ENCODE results near the gene ARNT2.

ARNT2 gene

DNA sequence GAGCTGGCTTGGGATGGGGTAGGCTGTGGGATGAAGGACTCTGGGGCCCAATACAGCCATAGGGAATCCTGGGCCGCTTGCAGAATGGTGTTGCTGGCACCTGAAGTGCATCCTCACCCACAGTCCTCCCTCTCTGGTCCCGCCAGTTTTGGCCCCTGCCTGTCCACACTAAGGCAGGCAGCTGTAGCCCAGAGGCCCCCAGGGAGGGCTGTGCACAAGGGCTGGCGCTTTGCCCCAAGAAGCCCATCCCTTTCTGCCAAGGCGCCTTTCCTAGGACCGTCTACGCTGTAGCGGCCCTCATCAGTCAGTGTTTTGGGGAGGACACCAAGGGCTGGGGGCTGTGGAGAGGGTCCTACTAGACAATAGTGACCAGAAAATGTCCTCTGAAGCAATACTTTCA lies 174.7 kb downstream of the ARNT2 start:
- DNase-seq = no peak

DNA sequence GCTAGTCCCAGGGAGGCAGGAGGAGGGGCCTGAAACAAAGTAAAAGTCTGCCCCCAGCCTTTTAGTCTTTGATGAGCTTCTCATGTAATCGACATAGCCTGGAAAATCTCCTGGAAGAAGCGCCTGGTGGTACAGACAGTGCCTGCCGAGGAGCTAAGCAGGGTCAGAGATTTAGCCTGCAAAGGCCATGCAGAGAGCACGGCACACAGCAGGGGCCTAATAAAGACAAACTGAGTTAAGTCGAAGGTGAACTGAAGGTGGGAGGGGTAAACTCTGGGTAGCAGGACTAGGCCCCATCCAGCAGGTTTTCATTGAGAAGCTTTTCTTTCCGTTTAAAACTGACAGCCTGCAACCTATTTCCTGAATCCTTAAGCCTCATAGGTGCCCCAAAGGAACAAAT lies 175.4 kb downstream of the ARNT2 start:
- DNase-seq = no peak

DNA sequence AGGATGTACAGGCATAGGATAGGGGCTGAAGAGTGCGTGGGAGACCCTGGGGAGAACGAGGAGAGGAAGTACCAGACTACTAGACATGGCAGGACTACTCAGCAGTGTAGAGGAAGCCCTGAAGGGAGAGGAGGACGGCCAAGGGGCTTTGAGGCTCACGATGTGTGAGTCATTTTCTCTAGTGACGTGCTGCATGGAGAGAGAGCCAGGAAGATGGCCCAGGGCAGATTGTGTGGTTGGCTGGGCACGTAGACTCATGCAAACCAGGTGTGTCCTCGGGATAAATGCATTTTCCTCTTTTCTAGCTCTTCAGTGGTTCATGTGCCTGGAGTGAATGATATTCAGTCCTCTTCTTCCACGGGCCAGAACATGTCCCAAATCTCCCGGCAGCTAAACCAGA lies 175.9 kb downstream of the ARNT2 start:
- DNase-seq = peak; percentile 60

DNA sequence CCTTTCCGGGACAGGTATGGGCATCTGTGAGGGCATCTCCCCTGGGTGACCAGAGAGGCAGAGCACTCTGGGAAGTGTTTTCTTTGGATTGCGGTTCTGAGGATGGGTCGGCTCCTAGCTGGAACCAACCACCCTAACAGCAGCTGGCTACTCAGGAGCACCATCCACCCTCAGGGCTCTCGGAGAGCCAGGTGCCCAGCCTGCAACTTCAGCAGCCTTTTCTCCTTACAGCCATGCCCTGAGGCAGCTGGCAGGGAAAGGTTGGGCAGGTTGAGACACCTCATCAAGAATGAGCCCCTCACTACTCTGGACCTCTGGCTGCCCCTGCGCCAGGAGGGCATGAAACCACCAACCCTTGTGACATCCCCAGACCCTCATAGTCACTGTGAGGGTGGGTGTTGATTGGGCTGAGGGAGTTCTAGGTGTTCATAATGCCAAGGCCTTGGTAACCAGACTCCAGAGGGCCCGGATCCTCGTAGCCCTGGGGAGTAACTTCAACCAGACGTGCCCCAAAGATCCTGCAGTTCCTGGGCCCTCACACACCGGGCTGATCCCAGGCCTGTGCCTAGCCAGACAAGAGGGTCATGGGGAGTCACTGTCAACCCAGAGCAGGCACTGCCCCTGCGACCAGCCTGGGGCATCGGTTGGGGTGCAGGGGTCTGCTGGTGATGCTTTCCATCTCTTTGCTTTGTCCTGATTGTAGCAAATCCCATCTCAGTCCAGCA lies 176.5 kb downstream of the ARNT2 start:
- DNase-seq = no peak

DNA sequence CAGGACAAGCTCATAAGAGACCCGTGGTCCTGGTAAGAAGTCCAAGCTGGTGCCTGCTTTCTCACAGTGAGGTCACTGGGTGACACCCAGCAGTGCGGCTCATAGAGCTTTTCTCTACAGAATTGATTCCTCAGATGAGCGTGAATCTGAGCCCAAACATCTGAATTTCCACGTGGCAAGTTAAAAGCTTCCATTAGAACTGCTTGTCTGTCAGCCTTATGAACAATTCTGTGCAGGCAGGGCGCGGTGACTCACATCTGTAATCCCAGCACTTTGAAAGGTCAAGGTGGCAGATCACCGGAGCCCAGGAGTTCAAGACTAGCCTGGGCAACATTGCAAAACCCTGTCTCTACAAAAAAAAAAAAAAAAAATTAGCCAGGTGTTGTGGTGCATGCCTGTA lies 177.8 kb downstream of the ARNT2 start:
- no peak for DNase-seq

DNA sequence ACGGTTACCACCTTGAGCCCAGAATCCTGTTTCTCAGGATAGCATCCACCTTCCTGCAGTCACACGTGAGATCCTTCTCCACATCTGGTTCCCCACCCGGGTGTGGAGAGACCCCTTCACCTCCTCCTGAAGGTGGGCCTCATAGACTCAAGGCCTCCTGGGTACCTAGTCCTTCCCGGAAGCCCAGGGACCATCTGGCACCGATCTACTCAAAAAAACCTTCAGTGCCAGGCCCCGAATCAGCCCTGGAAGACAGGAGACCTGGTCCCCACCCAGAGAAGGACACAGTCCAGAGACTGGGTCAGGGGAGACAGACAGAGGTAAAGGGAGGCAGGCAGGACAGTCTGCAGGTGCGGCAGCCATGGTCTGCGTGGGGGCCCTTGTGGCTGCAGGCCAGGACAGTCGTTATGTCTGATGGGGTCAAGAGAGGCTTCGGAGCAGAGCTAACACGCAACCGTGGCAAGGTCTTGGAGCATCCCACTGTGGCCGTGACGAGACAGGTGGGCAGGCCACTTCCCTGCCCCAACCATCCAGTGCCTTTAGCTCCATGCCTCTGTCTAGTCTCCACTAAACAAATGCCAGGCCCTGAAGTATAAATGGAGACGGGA lies 178.7 kb downstream of the ARNT2 start:
- DNase-seq = no peak

DNA sequence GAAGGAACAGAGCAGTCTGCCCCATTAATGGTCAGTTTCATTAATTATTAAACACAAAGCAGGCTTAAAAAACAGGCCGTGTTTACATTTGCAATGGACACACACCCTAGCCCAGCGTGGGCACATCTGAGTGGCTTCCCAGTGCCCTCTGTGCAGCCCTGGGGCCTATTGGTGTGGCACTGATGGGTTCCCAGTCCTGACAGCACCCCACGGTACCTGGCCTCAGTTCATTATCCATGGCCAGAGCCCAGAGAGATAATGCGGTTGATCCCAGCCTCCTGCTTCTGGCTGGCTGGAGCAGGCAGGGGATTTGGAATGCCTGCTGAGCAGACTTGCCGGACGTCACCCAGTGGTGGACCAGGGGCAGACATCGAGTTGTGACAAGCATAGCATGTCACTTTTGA lies 180.4 kb downstream of the ARNT2 start:
- DNase-seq = no peak

DNA sequence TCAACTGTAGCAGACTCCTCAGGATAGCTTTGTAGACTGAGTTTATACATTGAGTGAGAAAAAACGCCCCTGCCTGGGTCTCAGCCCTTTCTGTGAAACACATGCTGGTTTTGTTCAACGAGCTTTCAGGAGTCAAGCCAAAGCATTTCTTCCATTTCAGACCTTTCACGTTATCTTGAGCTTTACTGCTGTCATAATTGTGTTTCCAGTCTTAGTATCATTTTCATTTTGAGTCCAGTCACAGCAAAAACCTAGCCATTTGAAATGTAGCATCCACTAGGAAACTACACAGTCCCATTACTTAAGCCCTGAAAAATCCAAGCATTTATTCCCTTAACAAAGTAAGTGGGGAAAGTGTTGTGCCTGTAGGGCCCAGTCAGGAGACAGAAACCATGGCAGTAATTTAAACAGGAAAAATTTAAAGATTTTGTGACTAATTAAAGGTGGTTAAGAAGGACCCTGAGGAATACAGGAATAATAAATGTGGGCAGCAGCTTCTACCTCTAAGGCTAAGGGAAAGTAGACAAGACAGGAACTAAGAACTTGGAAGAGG lies 180.9 kb downstream of the ARNT2 start:
- no peak for DNase-seq

DNA sequence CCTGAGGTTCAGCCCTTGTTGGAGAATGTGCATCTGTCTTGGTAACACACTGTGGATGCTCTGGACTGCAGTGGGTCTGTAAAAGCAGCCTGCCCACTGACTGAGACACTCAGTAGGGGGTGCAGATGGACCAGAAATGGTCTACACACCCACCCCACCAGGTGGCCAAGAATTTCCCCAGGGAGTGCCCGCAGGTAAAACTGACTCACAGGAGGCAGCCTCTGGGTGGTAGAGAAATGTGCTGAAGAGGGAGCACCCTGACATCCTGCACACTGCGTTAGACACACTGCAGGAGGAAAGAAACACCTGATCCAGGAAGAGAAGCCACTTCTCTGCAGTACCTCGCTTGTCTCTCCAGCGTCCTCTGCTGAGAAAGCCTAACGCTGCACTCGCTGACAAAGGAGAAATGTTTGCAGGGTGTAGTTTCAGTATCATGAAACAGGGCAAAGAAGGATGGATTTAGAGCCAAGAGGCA lies 181.4 kb downstream of the ARNT2 start:
- DNase-seq = no peak

DNA sequence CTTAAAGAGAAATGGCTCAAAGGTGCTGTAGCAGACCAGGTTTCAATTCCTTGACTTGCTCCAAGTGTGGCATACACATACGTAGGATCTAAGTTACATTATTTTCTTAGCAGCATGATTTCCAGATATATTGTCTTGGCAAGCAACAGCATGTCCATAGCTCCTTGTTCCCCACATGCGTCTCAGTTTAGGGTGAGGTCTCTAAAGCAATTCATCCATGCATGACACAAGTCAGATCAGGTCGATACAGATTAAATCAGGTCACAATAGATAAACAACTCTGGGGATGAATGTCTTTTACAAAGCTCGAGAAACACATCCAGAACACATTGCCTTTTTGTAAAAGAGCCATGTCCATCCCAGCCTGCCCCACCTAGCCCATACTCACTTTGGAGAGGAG lies 182.0 kb downstream of the ARNT2 start:
- DNase-seq = no peak

DNA sequence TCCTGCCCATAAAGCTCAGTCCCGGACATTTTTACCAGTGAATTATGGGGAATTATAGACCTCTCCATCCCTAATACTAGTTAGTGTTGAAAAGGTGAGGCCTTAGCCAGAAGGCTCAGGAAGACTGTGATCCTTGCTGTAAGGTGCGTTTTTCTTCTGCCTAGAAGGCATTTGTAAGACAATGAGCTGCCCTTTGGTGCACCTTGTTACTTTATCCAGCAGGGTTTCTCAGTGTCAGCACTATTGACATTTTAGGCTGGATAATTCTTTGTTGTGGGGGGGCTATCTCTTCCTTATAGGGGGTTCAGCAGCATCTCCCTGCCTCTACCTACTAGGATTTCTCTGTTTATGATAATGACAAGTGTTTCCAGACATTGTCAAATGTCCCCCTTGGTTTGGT lies 182.8 kb downstream of the ARNT2 start:
- no peak for DNase-seq

DNA sequence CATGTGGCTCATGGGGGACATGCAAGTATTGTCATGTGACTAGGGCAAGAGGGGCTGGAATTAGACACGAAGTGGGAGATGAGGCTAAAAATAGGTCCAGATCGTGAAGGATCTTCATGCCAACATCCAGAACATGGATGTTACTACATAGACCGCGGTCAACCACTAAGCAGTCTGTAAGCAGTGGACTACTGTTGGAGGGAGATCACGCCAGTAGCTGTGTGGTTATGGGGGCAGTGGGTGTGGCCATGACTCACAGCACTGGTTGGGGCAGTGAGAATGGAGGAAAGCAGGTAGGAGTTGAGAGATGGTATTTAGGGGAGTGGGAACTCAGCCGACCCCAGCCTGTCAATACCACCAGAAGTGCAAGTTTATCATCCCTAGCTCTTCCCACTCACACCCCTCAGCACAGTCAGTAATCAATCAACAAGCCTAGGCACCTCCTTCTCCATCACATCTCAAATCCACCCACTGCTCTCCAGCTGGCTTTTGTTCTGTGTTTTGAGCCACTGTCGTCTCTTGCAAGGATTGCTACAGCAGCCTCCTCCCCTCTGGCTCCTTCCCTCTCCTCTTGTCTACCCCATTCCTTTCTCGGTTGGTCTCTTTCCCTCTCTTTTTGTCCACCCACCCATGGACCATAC lies 183.8 kb downstream of the ARNT2 start:
- no peak for DNase-seq

DNA sequence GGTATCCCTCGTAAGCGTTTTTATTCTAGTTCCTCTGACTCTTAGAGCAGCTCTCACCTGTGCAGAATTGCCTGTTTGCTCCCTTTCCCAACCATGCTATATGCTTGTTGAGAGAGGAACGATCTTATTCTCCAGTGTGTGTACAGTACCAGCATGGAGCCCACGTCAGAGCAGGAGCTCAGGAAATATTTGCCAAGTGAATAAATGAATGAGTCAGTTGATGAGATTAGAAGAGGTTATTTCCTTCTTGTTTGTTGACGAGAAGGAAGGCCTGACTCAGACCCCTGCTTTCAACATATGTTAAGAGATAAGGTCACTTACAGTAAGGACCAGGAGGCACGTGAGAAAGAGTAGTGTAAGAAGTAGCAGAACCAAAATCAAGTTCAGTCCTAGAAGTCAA lies 184.6 kb downstream of the ARNT2 start:
- peak; percentile 61 for DNase-seq

DNA sequence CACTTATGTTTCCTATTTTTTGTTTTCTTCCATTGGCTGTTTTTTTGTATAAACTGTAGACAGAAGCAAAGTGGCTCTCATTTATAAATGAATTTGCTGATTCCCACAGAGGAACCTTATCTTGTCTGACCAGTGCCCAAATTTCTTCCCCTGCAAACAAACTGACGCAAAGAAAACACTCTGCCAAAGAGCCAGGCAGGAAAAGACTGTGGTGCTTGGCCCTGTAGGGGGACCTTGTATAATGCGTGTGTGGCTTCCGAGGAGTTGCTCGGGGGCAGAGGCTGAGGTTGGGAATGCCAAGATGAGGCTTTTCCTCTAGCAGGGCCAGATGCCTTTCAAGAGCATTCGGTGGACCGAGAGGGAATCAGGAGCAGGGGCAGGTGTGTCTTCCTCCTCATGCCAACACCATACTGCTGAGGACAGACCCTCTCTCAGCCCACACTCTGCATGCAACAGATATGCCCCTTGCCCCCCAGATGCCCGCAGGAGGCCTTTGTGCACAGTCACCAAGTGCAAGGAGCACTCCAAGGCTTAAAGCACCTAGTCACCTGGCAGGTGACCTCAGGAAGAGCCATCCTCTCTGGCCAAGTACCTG lies 186.7 kb downstream of the ARNT2 start:
- DNase-seq = no peak

DNA sequence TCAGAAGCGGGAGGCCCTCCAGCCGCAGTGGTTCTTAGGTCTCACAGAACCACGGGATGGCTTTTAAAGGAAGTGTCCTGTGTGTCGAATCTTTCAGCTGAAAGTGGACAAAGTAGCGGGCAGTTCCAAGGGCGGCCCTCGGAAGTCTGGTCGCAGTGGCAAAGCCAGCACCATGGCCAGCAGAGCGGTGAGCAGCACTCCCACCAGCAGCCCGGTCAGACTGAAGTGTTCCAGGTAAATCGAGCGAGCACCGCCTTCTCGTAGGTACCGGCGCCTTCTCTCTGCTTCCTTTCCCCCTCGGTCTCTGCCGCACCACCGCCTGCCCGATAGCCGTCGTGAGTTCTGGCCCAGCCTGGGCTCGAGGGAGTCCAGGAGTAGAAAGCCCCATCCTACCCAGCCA lies 187.3 kb downstream of the ARNT2 start:
- DNase-seq = no peak

DNA sequence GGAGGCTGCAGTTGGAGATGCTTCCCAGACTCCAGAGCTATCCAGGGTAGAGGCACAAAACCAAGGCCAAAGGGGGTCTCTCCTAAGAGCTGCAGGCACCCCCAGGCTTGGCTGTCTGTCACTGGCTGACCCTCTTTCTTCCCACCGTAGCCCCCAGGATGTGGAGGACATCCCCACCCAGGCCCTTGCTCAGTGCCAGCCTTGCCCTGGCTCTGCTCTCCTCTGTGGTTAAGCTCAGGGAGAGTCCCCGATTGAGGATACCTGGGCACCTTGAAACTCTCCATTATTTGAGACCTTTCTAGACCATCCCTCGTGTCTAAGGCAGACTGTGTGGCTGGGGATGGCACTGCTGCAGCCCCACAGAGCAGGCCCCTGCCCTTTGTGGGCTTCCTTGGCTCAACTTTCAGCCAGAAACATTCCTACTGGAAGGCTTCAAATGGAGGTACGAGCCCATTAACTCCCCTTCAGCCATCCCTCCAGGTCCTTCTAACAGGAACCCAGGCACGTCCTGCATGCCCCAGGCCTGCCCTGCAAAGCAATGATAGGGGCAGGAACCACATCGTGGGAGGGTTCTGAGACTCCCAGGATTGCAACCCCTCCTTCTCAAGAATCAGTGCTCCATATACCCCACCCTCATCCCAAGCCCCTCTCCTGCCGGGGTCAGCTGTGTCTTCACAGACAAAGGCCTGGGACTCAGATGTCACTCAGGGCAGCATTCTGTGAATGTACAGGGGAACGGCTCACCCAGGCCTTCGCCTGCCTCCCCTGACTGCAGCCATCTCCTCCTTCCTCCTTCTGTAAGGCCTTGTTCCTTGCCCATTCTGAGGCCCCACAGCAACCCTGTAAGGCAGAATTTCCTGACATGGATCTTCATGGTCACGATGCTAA lies 188.0 kb downstream of the ARNT2 start:
- DNase-seq = no peak

DNA sequence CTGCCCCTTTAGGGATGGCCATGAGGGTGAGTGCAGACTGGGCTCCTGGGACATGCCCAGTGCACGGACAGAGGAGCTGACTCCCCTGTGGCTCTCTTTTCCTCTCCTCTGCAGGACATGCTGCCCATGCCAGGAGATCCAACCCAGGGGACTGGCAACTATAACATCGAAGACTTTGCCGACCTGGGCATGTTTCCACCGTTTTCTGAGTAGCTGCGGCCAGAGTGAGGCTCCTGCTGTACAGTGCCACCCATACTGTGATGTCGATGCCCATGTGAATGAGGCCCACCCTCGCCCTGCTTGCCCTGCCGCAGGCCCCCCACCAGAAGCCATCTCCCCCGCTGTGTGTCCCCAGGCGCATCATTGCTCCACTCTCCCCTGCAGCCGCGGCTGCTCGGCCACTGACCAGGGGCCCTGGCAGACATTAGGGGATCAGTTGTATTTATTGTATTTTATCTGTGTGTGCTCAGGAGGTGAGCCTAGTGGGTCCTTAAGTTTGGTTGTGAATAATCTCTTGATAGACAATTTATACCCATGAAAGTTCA lies 189.4 kb downstream of the ARNT2 start:
- no peak for DNase-seq

DNA sequence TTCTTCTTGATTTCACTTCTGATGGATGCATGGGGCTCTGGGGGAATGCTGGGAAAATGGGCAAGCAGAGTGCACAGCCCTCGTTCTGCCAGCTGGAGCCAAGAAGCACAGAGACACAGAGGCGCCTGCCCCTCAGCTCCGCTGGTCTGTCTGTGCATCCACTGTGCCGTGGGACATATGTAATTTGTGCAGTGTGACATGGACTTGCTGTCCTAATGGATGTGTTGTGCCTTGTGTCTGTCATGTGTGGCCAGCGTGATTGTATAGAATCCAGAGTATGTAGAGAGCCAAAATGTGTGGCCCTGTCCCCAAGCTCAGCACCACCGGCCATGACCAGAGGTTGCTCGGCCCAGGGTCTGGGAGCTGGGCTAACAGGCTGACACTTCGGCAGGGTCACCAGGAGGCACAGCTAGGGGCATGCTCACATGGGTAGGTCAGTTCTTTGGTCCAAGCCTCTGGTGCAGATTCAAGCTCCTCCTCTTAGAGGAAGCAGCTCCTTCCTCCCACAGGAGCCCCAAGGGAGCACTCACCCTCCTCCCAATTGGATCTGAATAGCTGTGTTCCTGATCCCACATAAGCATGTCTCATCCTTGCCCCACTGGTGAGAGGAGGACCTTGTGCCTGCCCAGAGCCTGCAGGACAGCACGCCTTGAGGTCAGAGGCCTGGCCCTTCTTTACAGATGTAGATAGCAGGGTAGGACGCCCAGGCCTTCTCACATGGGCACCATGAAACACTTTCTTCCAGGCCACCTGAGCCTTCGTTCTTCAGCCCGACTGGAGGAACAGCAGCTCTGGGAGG lies 190.1 kb downstream of the ARNT2 start:
- DNase-seq = no peak

DNA sequence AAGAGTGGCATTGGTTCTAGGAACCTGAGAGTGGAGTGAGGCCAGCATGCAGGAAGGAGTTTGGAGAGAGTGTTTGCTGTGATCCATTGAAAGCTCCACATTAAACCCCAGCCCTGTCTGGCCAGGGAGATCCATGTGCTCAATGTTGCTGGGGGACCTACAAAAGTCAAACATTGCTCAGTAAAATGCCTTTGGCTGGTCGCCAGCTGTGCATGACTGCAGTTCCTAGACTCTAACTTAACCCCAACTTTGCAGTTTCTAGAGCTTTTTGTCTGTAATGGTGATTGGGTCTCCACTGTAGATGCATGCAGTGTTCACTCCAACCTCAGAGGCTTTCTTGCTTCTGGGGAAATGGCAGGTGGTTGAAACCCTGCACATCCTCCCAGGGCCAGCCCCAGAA lies 191.2 kb downstream of the ARNT2 start:
- no peak for DNase-seq

DNA sequence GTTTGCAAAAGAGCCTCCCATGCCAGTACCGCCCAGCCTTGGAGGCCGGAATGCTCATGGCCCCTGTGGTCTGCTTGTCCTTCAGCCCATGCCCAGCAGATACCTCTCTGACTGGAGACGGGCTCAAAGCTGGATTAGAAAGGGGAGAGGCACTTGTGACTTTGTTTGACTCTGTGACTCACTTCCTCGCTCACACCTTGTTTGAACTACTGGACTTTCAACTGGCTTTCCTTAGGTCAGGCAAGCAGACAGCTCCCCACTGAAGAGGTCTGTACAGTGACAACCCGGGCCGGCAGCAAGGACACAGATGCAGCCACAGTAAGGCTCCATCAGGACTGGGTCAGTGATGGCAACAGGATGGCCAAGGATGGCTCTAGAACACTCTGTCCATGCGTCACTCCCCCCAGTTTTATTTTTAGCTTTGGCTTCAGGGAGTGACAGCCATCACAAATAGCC lies 192.4 kb downstream of the ARNT2 start:
- DNase-seq = no peak

DNA sequence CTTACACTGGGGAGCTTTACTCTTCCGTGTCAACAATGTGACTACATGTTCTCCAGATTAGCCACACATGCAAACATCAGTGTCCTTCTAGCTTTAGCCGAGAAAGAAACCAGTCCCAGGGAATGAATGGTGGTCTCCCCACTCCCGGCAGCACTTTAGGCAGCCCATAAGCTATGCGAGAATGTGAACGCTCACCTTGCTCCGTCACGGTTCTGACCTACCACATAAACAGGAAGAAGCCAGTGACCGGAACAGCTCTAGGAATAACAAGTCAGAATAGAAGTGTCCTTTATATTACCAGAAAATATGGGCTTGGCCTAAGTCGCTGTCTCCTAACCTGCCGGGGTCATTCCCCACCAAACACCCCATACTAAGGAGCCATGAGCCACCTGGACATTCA lies 192.9 kb downstream of the ARNT2 start:
- no peak for DNase-seq
